Peyer's patch (tissue), 4 donors: ENCODE data around the gene CHST11. TPM values are rescaled to one million over a fixed set of nuclear protein-coding genes. Genes with fewer than 3 reads are reported as not detected.

ENCODE experiments used
- DNase-seq, 3 donors: peaks; one replicate each; pipeline ENCODE4 v3.0.0-alpha.2; 2017 to 2019
- H3K27ac ChIP-seq, 4 donors: fragments of 200-600 bp; sonication (generic); one replicate each; pipeline ENCODE4 v1.5.1; 2016 to 2019
- H3K27me3 ChIP-seq, 2 donors: fragments of 200-600 bp; sonication (generic); one replicate each; pipeline ENCODE4 v1.5.1; 2019
- H3K36me3 ChIP-seq, 3 donors: fragments of 200-600 bp; sonication (generic); one replicate each; pipeline ENCODE4 v1.5.1; 2016 to 2019
- H3K4me1 ChIP-seq, 4 donors: fragments of 200-600 bp; sonication (generic); one replicate each; pipeline ENCODE4 v1.5.1; 2016 to 2019
- H3K4me3 ChIP-seq, 4 donors: fragments of 200-600 bp; sonication (generic); 1 replicate in 3 of 4; 2 replicates in 1 of 4; pipeline ENCODE4 v1.5.1; 2016 to 2019; ENCODE audit warnings: mild to moderate bottlenecking in 1 of 4
- H3K9me3 ChIP-seq, 4 donors: fragments of 200-600 bp; sonication (generic); one replicate each; pipeline ENCODE4 v1.5.1; 2016 to 2019; ENCODE audit warnings: mild to moderate bottlenecking in 1 of 4
- POLR2A ChIP-seq, 2 donors: fragments of 450-650 bp; IDR thresholded peaks; one replicate each; pipeline ENCODE4 v1.5.1; 2017; ENCODE audit warnings: antibody characterized with exemption in 2 of 2, mild to moderate bottlenecking in 2 of 2, moderate library complexity in 2 of 2
- total RNA-seq, 4 donors: library from RNA; depleted of rRNA; stranded (reverse); fragments of >200 nt; gene quantifications; one replicate each; pipeline ENCODE4 v1.1.0, GENCODE V29; 2016
- TF ChIP-seq, protein P1 (sequence below), 6 experiments: fragments of 450-650 bp in 4 of 6; fragments of 200-600 bp in 2 of 6; sonication (generic) in 1 of 6; IDR thresholded peaks; one replicate each; pipeline ENCODE4 v1.5.1; 2017 to 2019; ENCODE audit warnings: antibody characterized with exemption in 6 of 6, mild to moderate bottlenecking in 3 of 6, moderate library complexity in 1 of 6

The CHST11 gene
- total RNA-seq, 4 donors from 2014 or later = 9.9 to 119 (median 15.6) TPM

DNA sequence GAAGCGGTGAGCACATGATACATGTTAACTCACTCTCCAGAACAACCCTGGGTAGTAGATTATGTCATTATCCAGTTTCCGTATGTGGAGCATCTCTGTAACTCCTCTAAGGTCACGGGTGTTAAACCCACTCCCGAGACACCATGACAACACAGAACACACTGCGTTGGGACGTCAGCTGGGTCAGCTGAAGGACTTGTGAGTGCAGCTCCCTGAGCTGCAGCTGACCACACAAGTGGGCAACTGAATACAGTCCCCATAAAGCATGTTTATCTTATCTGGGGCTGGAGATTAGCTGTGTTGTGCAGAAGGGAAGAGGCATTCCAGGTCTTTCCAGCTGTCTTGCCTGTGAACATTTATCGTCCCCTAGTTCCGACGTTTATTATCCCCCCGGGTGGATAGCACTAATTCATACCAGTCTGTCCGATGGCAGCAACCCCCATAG lies 211.5 kb downstream of the CHST11 start:
- Histone ChIP-seq H3K4me3 (no peak overlapping the region), H3K9me3 (no peaks in the 10 kb centered on the region), H3K27me3 (no peaks in the 10 kb centered on the region), H3K27ac (peak overlapping the region; percentile 3 to 65 (median 30)), H3K36me3 (no peaks in the 10 kb centered on the region), H3K4me1 (peaks cover 6 to 43% (median 28%) of the 10 kb centered on the region in 4 donors)
- TF ChIP-seq, protein P1, sequence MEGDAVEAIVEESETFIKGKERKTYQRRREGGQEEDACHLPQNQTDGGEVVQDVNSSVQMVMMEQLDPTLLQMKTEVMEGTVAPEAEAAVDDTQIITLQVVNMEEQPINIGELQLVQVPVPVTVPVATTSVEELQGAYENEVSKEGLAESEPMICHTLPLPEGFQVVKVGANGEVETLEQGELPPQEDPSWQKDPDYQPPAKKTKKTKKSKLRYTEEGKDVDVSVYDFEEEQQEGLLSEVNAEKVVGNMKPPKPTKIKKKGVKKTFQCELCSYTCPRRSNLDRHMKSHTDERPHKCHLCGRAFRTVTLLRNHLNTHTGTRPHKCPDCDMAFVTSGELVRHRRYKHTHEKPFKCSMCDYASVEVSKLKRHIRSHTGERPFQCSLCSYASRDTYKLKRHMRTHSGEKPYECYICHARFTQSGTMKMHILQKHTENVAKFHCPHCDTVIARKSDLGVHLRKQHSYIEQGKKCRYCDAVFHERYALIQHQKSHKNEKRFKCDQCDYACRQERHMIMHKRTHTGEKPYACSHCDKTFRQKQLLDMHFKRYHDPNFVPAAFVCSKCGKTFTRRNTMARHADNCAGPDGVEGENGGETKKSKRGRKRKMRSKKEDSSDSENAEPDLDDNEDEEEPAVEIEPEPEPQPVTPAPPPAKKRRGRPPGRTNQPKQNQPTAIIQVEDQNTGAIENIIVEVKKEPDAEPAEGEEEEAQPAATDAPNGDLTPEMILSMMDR (IDR thresholded peaks at IDR 0.05) = no peak
- no peak for TF ChIP-seq POLR2A (IDR thresholded peaks at IDR 0.05)
- no peak for DNase-seq

DNA sequence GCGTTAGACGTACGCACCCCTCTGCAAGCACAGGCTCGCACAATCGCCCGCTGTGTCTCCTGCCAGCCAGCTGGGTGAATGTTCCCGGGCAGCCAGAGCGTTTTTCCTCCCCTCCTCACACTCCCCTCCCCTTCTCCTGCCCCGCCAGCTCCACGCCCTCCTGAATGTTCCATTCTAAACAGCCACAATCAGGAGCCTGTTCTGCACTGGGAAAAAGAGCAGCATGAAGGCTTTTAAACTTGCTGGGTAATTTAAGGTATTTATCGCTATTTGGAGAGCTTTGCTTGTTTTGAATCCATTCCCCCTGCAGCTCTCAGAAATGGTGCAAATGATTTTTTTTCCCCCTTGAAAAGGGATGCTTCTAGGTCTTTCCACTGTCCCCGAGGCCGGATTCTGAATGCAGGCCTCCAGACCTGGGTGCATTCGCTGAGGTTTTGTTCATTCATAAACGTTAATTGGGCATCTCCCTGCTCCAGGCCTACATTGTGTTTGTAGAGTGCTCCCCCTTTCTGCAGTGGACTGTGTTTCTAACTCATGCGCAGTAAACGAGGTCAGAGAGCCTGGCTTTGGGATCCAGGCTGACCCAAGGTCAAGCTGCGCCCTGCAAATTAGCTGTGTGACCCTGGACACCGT lies 212.5 kb downstream of the CHST11 start:
- peak overlapping the region in 3 of 4 donors; percentile 20 to 51 (median 28) for H3K27ac ChIP-seq
- no peak overlapping the region for H3K4me3 ChIP-seq
- H3K27me3 ChIP-seq = no peaks in the 10 kb centered on the region
- TF ChIP-seq POLR2A (IDR thresholded peaks at IDR 0.05) = no peak
- TF ChIP-seq, protein P1 (IDR thresholded peaks at IDR 0.05) = peak in 1 of 6 experiments; percentile 7
- DNase-seq = no peak
- H3K4me1 ChIP-seq = peaks cover 6 to 43% (median 28%) of the 10 kb centered on the region in 4 donors
- no peaks in the 10 kb centered on the region for H3K9me3 ChIP-seq
- H3K36me3 ChIP-seq = no peaks in the 10 kb centered on the region

DNA sequence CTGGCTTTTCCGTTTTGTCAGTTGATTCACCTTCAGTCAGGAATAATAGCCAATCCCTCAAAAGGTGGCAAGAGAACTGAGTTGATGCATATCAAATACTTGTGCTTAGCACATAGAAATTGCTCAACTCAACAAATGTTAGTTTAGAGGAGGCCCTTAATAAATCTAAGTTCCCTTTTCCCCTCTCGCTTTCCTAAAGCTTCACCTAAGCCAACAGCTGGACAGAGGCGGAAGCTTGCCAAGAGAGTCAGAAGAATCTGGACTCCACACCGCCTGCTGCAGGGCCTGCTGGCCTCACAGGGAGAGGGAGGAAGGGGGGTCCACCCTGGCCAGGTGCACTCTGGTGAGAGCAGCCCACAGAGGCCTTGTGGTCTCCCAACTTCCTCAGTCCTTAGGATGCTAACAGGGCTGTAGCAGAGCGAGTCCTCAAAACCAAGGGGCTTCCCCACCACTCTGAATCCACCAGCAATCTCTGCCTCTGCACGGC lies 213.1 kb downstream of the CHST11 start:
- Histone ChIP-seq H3K36me3 (no peaks in the 10 kb centered on the region), H3K4me1 (peaks cover 6 to 43% (median 28%) of the 10 kb centered on the region in 4 donors), H3K9me3 (no peaks in the 10 kb centered on the region), H3K27ac (peak overlapping the region in 2 of 4 donors; percentile 28 to 51), H3K4me3 (no peak overlapping the region), H3K27me3 (no peaks in the 10 kb centered on the region)
- DNase-seq = peak in 2 of 3 donors; percentile 65 to 76
- TF ChIP-seq, protein P1 (IDR thresholded peaks at IDR 0.05) = no peak
- no peak for TF ChIP-seq POLR2A (IDR thresholded peaks at IDR 0.05)

DNA sequence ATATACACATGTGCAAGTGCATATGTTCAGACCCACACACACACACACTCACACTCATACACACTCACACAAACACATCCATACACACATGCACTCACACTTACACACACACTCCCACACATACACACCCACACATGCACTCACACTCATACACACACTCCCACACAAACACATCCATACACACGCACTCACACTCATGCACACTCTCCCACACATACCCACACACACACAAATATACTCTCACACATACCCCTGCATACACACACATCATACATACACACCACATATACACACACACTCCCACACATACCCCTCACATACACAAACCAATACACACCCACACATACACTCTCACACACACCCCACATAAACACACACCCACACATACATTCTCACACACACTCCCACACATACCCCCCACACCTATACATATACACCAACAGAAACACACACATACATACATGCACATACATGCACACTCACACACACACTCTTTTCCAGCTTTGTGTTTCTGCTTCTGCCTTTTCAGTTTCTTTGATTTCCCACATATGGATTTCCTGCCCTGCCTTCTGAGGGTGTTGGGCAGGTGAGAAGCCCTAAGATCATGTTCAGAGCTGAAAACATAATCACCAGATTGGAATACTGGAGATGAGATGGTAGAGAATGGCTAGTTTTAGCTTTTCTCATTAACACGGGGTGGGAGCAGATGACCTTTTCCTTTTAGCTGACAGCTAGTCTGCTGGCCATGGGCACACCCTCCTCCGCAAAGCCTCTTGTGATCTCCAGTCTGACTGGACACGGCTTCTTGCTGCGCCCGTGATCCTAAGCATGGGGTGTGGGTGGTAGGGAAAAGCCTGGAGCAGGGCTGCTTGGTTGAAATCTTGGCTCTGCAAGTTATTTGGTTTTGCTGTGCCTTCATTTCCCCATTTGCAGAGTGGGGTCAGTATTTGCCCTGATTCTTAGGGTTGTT lies 214.0 kb downstream of the CHST11 start:
- no peaks in the 10 kb centered on the region for H3K9me3 ChIP-seq
- peaks cover 6 to 43% (median 28%) of the 10 kb centered on the region in 4 donors for H3K4me1 ChIP-seq
- no peak for DNase-seq
- H3K36me3 ChIP-seq = no peaks in the 10 kb centered on the region
- no peaks in the 10 kb centered on the region for H3K27me3 ChIP-seq
- peak overlapping the region in 2 of 4 donors; percentile 17 to 28 for H3K27ac ChIP-seq
- no peak for TF ChIP-seq POLR2A (IDR thresholded peaks at IDR 0.05)
- TF ChIP-seq, protein P1 (IDR thresholded peaks at IDR 0.05) = no peak
- no peak overlapping the region for H3K4me3 ChIP-seq

DNA sequence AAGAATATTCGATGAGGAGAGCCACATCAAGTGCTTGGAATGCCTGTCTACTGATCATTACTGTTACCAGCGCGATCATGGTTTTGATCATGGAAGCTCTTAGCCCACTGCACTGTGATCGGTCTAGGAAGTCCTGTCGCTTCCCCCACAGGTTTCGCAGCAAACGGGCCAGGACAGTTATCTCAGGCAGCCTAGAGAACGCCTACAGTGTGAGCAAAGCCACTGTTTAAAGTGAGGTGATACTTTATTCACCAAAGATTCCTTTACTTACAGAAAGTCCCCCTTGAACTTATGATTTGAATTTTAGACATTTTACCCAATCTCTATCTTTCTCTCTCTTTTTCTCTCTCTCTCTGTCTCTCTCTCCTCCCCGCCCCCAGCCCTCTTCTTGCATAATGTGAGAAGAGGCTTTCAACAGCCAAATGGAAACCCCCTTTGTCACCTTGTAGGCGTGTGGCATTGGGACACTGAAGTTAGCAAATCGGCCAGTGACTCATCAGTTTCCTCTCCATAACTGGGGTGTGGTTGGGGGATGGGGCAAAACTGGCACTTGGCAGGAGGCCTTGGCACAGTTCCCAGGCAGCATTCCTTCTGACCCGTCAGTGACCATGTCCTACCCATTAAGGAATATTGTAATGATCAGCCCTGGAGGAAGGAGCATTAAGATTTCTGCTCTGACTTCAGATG lies 214.8 kb downstream of the CHST11 start:
- Histone ChIP-seq H3K27ac (peak overlapping the region in 2 of 4 donors; percentile 17 to 27), H3K27me3 (no peaks in the 10 kb centered on the region), H3K36me3 (no peaks in the 10 kb centered on the region), H3K4me1 (peaks cover 6 to 43% (median 28%) of the 10 kb centered on the region in 4 donors), H3K4me3 (no peak overlapping the region), H3K9me3 (no peaks in the 10 kb centered on the region)
- no peak for TF ChIP-seq POLR2A (IDR thresholded peaks at IDR 0.05)
- TF ChIP-seq, protein P1 (IDR thresholded peaks at IDR 0.05) = no peak
- DNase-seq = peak; percentile 55 to 80 (median 64)
